ENCODE data around the gene SERINC5.
A peak's percentile ranks its signal among the peaks of the same experiment; 100 is the strongest.

SERINC5 gene

GRCh38 chr5:80090884-80091166 is 165.0 kb downstream of the SERINC5 start:
- Histone ChIP-seq H3K9me3 (no peaks in the 10 kb centered on the region), H3K4me1 (peaks cover 8% of the 10 kb centered on the region), H3K36me3 (no peaks in the 10 kb centered on the region), H3K4me3 (ENCODE audit: low read depth, low read length) (no peak overlapping the region), H3K27me3 (no peaks in the 10 kb centered on the region)
- no peak for TF ChIP-seq CTCF (IDR thresholded peaks at IDR 0.05; ENCODE audit: low read depth, low read length)
- no peak for DNase-seq

GRCh38 chr5:80083101-80083890 is 172.6 kb downstream of the SERINC5 start:
- H3K36me3 ChIP-seq: no peaks in the 10 kb centered on the region
- peak; percentile 64 for TF ChIP-seq CTCF (IDR thresholded peaks at IDR 0.05; ENCODE audit: low read depth, low read length)
- peak; percentile 23 for DNase-seq

GRCh38 chr5:80082731-80083100 is 173.1 kb downstream of the SERINC5 start:
- DNase-seq: peak; percentile 90
- peak; percentile 87 for TF ChIP-seq CTCF (IDR thresholded peaks at IDR 0.05; ENCODE audit: low read depth, low read length)
- H3K4me1 ChIP-seq: peaks cover 6% of the 10 kb centered on the region
- H3K27me3 ChIP-seq: no peaks in the 10 kb centered on the region
- H3K4me3 ChIP-seq (ENCODE audit: low read depth, low read length): peak overlapping the region; percentile 47
- no peaks in the 10 kb centered on the region for H3K36me3 ChIP-seq
- H3K9me3 ChIP-seq: no peaks in the 10 kb centered on the region

More at GRCh38 chr5:80083101-80083890, 172.6 kb downstream of the SERINC5 start:
- Histone ChIP-seq H3K4me3 (ENCODE audit: low read depth, low read length) (peak overlapping the region; percentile 47), H3K27me3 (no peaks in the 10 kb centered on the region), H3K9me3 (no peaks in the 10 kb centered on the region), H3K4me1 (peaks cover 6% of the 10 kb centered on the region)

GRCh38 chr5:80082281-80082680 is 173.6 kb downstream of the SERINC5 start:
- no peaks in the 10 kb centered on the region for H3K27me3 ChIP-seq
- DNase-seq: no peak
- TF ChIP-seq CTCF (IDR thresholded peaks at IDR 0.05; ENCODE audit: low read depth, low read length): no peak
- no peak overlapping the region for H3K4me3 ChIP-seq (ENCODE audit: low read depth, low read length)
- no peaks in the 10 kb centered on the region for H3K36me3 ChIP-seq
- peaks cover 6% of the 10 kb centered on the region for H3K4me1 ChIP-seq
- no peaks in the 10 kb centered on the region for H3K9me3 ChIP-seq

GRCh38 chr5:80078921-80079320 is 176.9 kb downstream of the SERINC5 start:
- DNase-seq: no peak
- peaks cover 13% of the 10 kb centered on the region for H3K4me1 ChIP-seq
- no peaks in the 10 kb centered on the region for H3K36me3 ChIP-seq
- no peaks in the 10 kb centered on the region for H3K27me3 ChIP-seq
- H3K4me3 ChIP-seq (ENCODE audit: low read depth, low read length): no peak overlapping the region
- no peaks in the 10 kb centered on the region for H3K9me3 ChIP-seq
- TF ChIP-seq CTCF (IDR thresholded peaks at IDR 0.05; ENCODE audit: low read depth, low read length): no peak

- no peaks in the 10 kb centered on the region; the same call in 1 of the 2 replicates for H3K9me3 ChIP-seq
- no peak for DNase-seq
- no peaks in the 10 kb centered on the region for H3K36me3 ChIP-seq
- peaks cover 7% of the 10 kb centered on the region for H3K4me1 ChIP-seq
- H3K4me3 ChIP-seq (ENCODE audit: low read depth, low read length): no peak overlapping the region
- H3K27me3 ChIP-seq: no peaks in the 10 kb centered on the region
- TF ChIP-seq CTCF (IDR thresholded peaks at IDR 0.05; ENCODE audit: low read depth, low read length): no peak
Measured at GRCh38 chr5:80077051-80077714, 178.7 kb downstream of the SERINC5 start.
